Activated CD4-positive, CD25-positive, alpha-beta regulatory T cell treated with anti-CD3 and anti-CD28 coated beads, Interleukin-2, amount 50 U/mL, for 16 hours (primary cell): ENCODE results near the gene SLC25A51.
"Not testable (repeated sequence)": the region's sequence is repeated elsewhere in the genome, so short reads cannot be mapped to it uniquely, and the experiment has no call there.

Experiments used
- DNase-seq: peaks from one replicate; pipeline ENCODE4 v3.0.0-alpha.2; 2020; ENCODE audit warnings: low read depth, low spot score

The SLC25A51 gene

GRCh38 chr9:37905131-37905505 lies 1.2 kb upstream of the SLC25A51 start:
- no peak for DNase-seq

- DNase-seq: no peak
Measured at GRCh38 chr9:37904445-37905130, 661 bp upstream of the SLC25A51 start.

- DNase-seq: no peak
Measured at GRCh38 chr9:37902796-37903646, 906 bp downstream of the SLC25A51 start.

- DNase-seq: no peak
Measured at GRCh38 chr9:37902131-37902530, 1.8 kb downstream of the SLC25A51 start.

GRCh38 chr9:37899041-37899440 lies 4.9 kb downstream of the SLC25A51 start:
- DNase-seq: no peak

- no peak for DNase-seq
Measured at GRCh38 chr9:37897665-37898064, 6.3 kb downstream of the SLC25A51 start.

DNA sequence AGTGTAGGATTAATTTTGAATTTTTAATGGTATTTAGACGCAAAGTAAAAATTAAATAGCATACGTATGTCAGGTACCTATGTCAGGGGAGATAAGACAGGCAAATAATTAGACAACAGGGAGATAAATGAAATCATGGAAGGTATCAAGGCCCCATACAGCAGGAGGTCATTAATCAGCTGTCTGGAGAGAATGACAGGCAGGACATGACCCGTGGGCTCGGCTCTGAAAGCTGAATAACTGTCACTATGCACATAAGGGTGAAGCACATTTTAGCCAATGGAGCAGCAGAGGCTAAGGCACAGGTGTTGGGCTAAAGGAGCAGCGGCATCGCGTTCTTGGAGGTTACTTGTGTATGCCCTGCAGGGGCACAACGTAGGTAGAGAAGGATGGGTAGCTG lies 11.9 kb downstream of the SLC25A51 start:
- no peak for DNase-seq

- DNase-seq: not testable (repeated sequence)
Measured at GRCh38 chr9:37891042-37891441, 12.9 kb downstream of the SLC25A51 start.

- no peak for DNase-seq
Measured at GRCh38 chr9:37889536-37889935, 14.4 kb downstream of the SLC25A51 start.

GRCh38 chr9:37887977-37888583 lies 15.8 kb downstream of the SLC25A51 start:
- not testable (repeated sequence) for DNase-seq

GRCh38 chr9:37880916-37881479 lies 22.9 kb downstream of the SLC25A51 start:
- no peak for DNase-seq

DNA sequence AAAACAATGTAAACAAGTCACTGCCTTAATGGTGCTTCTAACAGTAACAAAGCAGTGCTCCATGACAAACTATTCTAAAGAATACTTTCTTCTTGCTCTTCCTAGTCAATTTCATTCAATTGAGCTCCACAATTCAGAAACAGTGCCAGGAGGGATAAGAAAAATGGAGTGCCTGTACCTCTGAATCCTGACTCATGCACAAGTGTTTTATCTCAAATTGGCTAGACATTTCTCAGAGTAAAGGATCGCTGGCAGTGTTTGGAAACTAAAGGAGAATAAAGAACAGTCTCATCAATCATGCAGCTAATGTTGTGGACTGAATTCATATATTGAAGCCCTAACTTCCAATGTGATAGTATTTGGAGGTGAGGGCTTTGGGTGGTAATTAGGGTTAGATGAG lies 27.6 kb downstream of the SLC25A51 start:
- DNase-seq: no peak

DNA sequence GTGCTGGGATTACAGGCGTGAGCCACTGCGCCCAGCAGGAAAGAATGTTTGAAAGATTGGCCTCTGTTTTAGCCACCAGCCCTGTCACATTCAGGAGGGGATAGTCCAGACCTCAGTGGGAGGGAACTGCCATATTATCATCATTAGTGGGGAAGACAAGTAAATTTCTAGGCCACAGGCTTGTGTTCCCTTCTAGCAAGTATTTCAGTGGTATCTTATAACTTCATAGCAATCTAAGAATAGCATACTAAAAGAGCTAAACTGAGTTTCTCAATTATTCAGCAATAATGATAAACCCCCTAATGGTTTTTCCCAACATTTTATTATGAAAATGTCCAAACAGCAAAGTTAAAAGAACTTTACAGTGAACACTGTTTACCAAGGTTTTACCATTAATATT lies 30.0 kb downstream of the SLC25A51 start:
- no peak for DNase-seq

DNA sequence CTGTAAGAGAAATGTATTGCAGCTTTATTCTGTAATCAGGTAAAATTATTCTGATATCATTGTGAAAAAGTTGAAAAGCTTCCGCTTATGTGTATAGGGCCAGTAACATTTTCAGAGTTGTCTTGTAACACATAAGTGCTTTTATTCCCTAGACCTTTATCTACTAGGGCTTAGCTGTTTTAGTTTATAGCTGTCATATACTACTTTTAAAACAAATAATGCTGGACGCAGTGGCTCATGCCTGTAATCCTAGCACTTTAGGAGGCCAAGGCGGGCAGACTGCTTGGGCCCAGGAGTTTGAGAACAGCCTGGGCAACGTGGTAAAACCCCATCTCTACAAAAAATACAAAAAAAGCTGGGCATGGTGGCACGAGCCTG lies 33.1 kb downstream of the SLC25A51 start:
- no peak for DNase-seq

- no peak for DNase-seq
Measured at GRCh38 chr9:37870081-37870798, 33.7 kb downstream of the SLC25A51 start.

DNA sequence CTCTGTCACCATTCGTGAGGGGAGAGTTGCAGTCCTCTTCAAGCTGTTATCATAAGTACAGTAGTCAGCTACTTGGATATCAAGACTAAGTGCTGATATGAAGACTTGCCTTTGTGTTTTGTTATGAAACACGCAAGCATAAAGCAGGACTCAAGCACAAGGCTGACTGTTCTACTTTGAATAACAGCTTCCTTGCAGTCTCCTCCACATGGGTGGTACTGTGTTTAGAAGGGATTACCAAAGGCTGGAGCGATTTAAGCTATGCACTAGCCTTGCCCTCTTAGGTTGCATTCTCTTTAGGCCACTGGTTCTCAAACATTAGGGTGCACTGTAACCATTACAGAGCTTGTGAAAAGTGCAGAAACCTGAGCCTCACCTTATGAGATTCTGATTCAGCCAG lies 41.4 kb downstream of the SLC25A51 start:
- no peak for DNase-seq

- DNase-seq: no peak
Measured at GRCh38 chr9:37859043-37859442, 44.9 kb downstream of the SLC25A51 start.

GRCh38 chr9:37856551-37856950 lies 47.4 kb downstream of the SLC25A51 start:
- no peak for DNase-seq

DNA sequence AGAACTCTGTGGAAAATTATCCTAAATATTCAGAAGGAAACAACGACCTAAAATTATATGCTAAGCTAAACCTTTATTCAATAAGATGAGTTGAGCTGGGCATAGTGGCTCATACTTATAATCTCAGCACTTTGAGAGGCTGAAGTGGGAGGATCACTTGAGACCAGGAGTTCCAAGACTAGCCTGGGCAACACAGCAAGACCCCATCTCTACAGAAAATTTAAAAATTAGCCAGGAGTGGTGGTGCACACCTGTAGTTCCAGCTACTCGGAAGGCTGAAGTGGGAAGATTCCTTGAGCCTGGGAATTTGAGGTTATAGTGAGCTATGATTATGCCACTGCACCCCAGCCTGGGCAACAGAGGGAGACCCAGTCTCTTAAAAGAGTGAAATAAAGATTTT lies 51.7 kb downstream of the SLC25A51 start:
- DNase-seq: no peak

- no peak for DNase-seq
Measured at GRCh38 chr9:37840560-37841194, 63.2 kb downstream of the SLC25A51 start.
